ENCODE data around the gene CRACR2A.

CRACR2A gene, protein sequence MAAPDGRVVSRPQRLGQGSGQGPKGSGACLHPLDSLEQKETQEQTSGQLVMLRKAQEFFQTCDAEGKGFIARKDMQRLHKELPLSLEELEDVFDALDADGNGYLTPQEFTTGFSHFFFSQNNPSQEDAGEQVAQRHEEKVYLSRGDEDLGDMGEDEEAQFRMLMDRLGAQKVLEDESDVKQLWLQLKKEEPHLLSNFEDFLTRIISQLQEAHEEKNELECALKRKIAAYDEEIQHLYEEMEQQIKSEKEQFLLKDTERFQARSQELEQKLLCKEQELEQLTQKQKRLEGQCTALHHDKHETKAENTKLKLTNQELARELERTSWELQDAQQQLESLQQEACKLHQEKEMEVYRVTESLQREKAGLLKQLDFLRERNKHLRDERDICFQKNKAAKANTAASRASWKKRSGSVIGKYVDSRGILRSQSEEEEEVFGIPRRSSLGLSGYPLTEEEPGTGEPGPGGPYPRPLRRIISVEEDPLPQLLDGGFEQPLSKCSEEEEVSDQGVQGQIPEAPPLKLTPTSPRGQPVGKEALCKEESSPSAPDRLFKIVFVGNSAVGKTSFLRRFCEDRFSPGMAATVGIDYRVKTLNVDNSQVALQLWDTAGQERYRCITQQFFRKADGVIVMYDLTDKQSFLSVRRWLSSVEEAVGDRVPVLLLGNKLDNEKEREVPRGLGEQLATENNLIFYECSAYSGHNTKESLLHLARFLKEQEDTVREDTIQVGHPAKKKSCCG

DNA sequence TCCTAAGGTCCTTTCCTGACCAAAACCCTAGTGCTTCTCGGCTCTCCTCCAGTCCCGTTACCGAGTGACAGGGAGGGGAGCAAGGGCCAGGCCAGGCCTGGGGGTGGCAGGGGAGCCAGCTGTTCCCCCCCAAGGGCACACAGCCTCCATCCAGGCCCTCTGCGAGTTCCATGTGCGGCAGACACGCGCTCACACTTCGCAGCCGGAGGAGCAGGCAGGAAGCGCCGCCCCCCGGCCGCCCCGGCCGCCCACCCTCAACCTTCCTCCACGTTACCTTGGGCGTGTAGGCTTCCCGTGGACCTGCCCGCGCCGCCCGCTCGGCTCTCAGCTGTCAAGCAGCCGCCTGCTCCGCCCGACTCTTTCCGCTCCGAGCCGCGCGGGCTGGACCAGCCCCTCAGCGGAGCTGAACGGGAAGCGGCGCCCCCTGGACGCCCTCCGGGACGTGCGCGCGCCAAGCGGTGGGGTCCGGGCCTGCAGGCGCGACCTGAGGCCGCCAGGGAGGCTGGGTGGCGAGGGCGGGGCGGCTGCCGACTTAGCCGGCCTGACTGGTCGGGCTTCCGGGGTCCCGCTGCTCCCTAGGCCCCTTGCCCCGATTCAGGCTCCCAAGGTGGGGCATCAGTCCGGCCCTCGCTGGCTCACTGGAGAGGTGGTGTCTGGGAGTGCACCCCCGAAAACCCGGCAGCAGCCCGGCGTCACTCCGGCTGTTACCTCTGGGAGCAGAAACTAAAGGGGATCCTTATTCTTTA, at the start of gene CRACR2A:
Gene CRACR2A, minus strand, starts transcription at position 369 of the 746 bp plus-strand sequence. CDS start 56,110 bp downstream, outside the sequence.
- peak; percentile 0 for DNase-seq

DNA sequence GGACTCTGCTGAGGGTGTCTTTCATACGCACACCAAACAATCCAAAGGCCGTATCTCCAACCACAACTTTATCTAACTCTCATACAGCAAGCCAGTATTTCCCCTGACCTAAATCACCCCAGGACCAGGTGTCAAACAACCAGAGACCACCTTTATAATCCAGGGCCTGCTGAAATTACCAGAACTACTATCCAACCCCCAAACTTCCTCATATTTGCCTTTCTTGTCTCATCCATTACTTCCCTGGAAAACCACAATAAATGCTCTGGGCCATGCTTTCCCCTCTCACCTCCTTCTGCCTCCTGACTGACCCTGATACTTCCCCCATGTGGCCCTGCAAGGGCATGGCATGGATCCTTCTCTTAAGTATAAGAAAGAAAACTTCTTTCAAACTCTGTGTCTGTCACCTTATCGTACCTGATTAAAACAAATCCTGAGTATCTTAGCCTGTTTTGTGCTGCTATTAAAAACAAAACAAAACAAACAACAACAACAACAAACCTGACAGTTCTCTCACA, 44.7 kb upstream of the CRACR2A start:
- no peak for DNase-seq

DNA sequence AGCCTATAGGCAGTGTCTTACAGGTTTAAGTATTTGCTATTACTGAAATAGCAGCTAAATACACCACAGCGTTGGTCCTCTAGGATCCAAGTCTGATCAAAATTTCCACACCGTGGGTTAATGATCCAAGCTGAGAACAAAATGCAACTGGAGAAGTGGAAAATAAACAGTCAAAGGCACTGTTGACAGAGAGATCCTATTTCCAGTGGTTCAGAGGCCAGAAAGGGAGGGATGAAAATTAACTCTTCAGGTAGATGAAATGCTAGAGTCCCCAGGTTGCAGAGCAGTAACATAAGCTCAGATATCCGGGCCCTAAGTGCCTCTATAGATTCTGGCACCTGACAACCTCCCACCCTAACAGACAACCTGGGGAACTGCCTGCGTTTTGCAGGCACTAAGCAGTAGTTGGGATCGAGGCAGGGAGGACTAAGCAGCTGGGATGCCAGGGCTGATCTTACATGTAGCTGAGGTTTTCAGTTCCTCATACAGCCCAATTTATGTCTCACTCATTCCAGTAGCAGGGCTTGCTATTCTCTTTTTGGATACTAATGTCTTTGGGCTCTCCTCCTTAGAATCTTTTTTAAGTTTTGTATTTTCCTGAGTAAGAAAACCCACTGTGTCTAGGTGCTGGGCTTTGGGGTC, 42.7 kb upstream of the CRACR2A start:
- DNase-seq = no peak

DNA sequence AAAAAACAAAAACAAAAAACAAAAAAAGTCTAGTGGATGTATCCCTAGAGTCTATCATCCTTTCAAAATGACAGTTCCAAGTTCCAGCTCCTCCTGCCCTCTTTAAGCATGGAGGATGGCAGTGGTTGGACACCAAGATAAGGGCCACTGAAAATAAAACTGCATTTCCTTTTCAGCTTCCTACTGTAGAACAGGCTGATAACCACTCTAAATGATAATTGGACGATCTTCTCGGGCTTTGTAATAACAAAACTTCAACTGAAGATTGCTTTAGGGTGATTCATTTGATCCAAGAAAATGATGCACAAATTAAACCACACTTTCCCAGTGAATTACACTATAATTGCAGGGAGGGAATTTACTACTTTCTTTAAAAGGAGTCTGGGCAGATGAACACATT, 42.2 kb upstream of the CRACR2A start:
- no peak for DNase-seq

DNA sequence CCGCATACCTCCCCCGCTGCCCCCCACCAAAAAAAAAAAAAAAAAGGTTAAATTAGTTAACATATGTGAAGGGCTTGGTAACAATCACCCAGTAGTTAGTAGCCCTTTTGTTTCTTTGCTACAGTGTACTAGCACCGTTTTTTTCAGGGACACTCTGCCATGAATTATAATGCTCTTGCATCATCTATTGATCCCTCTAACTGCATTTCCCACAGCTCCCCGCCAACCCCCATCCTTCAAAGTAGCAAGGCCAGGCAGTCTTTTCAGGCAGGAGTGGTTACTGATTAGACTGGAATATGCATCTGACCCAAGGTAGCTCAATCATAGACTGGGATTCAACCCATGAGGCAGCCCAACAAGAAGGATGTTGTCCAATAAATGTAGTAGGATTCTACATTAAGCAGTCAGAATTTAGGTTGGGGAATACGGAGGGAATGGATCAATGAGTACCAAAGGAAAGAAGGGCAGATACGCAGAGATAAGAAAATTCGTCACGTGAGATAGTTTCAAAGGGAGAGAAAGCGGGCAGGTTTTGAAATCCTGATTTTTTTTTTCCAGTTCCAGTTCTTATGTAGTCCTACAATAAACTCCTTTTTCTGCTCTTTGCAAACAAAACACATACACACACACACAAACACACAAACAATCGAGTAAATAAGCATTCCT, 39.8 kb upstream of the CRACR2A start:
- no peak for DNase-seq

DNA sequence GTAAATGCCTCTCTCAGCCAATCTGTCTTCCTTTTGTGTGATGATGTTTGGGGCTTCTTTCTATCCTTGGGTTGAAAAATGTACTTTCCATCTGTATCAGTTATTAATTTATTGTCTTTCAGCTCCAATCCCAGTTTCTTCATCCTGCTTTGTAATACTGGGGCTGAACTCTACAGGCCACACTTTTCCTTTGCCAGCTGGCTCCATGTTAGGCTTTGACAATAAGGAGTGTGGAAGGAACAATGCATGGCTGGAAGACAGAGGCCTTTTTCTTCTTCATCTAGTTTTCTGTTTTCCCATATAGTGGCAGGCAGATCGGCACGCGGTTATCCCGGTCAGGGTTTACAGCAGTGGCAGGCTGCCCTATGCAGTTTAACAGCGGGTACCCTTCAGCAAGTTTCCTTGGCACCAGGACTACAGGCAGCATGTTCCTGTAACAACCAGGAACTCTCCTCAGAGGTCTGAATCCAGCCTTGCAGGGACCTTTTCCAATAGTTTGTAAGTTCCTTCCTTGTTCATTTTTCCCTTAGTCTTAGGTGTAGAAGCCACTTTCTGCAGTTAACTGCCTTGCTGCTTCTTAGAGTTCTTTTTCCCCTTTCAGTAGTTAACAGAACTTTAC, 38.5 kb upstream of the CRACR2A start:
- no peak for DNase-seq

DNA sequence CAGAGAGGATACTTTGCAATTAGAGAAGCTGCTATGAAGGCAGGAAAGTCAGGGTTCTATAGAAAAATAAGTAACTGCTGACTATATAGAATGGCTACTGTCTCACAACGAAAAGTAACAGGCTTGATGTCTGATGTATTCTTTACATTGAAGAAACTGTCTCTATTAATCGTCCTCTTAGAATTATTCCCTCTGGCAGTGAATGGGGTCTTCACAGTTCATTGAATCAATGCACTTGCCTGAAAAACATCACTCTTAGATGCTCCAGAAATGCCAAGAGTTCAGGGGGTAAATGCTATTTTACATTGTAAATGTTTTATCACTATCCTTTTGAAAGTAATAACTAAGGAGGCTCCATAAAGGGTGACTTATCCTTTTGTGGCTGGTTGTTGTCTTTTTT, 37.7 kb upstream of the CRACR2A start:
- no peak for DNase-seq

DNA sequence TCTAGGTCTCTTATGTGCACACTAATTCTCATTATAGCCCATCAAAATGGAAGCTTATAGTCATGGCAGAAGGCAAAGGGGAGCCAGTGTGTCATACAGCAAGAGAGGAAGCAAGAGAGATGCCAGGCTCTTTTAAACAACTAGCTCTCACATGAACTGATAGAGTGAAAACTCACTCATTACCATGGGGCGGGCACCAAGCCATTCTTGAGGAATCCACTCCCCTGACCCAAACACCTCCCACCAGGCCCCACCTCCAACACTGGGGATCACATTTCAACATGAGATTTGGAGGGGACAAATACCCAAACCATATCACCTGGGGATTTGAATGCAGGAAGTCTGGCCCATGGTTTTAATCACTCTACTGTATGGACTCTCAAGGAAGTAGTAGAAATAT, 36.9 kb upstream of the CRACR2A start:
- no peak for DNase-seq

DNA sequence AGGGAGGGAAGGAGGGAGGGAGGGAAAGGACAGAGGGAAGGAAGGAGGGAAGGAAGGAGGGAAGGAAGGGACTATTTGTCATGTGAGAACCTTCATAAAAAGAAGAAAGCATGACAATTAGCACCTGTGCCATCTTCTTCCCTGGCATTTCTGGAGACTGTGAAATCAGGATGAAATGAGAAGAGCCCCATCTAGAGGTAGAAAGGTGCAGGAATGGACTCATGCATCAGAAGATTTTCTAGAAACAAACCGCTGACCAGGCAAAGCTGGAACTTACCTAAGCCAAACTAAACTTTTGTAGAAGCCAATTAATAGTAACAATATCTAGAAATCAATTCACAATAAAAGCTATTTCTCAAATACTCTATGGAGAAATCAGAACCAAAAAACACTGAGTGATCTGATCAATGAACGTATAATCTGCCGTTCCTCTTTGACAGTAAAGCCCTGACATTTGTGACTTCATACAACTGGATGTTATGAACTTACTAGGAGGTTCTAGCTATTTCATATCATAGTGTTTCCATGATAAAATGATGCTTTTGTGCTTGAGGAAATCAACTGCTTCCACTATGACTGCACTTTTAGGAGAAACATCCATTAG, 24.4 kb upstream of the CRACR2A start:
- DNase-seq = peak; percentile 38

DNA sequence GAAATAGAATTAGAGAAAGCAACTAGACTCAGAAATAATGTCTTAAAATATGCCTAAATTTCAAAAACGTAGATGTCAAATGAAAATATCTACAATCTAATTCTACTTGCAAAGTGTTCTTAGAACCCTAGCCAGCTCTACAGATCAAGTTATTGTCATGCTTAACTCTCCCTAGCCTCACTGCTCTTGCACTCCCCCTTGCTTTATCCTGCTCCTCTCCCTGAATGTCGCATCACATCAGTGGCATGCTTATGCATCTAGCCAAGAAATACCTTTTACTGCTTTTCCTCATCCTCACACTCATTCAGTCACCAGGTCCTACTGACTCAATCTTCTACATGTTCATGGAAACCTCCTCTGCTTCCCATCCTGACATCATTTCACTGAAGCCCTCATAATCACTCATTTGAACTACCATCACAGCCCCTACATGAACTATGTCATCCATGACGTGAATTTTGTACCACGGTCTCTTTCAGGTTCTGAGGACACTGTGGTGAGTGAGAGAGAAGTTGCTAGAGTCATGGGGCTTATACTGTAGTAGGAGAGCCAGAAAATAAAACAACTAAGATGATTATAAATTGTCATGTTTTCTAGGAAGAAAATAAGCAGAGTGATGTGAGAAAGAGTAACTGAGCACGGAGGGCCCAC, 22.6 kb upstream of the CRACR2A start:
- no peak for DNase-seq

DNA sequence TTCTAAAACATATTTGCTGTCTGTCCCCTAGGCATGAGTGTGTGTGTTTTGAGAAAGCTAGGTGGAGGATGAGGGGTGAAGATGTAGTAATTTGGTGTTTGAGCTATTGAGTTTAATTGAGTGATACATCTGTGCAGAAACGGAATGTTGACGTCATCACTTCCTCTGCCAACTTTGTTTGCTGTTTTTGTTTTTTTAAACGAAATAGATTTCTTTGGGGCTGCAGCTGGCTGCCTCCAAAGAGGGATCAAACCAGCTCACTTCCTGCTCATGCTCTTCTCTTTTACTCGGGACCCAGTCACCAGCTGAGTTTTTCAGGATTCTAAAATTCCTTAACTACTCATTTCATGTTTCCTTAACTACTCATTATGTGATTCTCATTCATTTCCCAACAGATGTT, 19.5 kb upstream of the CRACR2A start:
- no peak for DNase-seq

DNA sequence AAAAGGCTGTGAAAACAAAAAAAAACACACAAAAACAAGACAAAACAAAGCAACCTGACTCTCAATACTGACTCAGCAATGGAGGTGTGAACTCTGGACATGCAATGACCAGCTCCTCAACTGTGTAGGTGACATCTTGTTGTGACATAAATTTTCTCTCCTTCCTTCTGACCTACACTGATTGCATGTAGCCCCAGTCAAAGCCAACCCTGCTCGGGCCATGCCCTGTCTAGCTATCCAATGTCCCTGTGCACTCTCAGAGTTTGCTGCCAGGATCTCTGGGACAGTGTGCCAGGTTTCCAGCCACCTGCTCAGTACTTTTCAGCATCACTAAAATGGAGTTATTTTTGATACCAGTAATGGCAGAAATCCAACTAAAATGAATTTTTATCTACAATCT, 18.9 kb upstream of the CRACR2A start:
- no peak for DNase-seq

DNA sequence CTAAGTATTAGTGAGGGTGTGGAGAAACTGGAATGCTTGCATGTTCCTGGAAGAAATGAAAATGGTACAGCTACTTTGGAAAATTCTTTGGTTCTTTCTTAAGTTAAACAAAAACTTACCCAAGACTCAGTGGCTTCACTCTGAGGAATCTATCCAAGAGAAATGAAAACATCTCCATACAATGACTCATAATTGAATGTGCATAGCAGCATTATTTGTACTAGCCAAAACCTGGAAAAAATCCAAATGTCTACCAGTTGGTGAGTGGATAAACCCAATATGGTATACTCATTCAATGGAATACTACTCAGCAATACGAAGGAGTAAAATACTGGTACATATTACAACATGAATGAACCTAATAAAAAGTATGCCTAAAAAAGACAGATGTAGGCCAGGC, 18.0 kb upstream of the CRACR2A start:
- DNase-seq = no peak

DNA sequence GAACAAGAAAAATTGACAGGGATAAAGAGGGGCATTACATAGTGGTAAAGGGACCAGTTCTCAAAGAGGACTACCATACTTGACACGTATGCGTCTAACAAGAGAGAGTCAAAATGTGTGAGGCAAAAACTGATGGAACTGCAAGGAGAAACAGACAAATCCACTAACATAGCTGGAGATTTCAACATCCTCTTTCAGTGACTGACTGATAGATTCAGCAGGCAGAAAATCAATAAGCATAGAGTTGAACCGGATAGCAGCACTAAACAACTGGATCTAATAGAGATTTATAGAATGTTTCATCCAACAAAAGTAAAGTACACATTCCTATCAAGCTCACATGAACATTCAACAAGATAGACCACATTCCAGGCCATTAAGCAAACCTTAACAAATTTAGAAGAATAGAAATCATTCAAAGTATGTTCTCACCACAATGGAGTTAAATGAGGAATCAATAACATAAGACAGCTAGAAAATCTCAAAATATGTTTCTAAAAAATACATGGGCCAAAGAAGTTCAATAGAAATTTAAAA, 16.1 kb upstream of the CRACR2A start:
- no peak for DNase-seq

DNA sequence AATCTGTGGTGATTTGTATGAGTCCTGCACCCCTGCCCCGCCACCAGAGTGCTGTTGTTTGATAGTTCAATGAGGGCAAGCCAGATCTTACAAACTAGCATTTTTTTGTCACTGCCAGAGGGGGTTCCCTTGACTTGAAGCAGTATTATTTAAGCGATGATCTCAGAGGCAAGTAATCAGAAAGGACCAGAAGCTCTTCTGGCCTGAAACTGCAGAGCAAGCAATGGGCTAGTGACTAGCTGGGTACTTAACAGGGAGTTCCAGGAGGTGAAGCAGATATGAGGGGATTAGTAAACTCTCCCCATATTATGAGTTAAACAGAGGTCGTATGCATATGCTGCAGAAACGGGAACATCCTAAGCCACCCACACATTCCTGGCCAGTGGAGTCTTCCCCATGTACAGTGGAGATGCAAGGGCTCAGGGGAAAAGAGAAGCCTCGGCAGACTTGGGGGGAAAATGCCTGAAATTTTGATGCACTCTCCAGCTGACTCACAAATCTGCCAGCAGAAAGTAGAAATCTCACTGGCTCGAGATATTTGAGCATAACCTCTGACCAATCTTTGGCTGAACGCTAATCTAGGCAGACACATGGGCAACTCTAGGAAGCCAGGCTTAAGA, 8.3 kb upstream of the CRACR2A start:
- DNase-seq = no peak

DNA sequence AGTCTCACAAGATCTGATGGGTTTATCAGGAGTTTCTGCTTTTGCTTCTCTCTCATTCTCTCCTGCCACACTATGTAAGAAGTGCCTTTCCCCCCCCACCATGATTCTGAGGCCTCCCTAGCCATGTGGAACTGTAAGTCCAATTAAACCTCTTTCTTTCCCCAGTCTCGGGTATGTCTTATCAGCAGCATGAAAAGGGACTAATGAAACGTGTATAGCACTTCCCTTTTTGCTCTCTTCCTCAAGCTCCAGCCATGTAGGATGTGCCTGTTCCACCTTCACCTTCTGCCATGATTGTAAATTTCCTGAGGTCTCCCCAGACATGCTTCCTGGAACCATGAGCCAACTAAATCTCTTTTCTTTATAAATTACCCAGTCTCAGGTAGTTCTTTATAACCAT, 7.0 kb upstream of the CRACR2A start:
- no peak for DNase-seq

DNA sequence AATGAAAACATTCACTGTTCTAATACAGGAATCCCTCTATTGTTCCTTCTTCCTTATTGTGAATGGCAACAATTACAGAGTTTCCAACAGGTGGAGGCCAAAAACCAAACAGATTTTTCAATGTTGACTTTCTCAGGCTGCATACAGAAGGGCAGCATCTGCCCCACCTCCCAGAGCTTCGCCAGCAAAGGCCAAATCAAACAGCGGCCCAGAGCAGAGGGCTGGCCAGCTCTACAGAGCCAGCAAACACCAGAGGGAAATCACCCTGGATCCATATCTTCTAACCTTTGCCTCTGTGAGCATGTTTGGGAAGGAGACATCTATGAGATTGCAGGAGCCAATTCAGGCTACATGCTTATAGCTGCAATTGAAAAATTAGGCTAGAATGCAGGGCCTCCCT, 4.4 kb upstream of the CRACR2A start:
- no peak for DNase-seq

DNA sequence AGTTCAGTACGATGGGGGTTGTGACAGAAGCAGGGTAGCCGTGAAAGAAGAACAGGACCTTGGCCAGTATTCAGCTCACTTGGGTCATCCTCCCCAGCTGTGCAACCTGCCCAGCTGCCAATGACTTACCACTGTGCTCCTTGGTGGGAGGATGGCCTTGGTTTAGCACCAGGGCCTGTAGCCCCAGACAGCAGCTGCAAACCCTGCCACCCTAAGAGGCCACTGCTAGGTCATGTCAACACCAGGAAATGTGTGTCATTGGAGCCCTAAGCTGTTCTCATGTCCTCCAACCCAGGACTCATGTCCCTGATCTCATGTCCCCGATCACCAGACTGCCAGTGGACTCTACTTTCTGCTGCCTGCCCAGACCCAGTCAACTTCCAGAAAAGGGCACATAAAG, 3.0 kb upstream of the CRACR2A start:
- no peak for DNase-seq

DNA sequence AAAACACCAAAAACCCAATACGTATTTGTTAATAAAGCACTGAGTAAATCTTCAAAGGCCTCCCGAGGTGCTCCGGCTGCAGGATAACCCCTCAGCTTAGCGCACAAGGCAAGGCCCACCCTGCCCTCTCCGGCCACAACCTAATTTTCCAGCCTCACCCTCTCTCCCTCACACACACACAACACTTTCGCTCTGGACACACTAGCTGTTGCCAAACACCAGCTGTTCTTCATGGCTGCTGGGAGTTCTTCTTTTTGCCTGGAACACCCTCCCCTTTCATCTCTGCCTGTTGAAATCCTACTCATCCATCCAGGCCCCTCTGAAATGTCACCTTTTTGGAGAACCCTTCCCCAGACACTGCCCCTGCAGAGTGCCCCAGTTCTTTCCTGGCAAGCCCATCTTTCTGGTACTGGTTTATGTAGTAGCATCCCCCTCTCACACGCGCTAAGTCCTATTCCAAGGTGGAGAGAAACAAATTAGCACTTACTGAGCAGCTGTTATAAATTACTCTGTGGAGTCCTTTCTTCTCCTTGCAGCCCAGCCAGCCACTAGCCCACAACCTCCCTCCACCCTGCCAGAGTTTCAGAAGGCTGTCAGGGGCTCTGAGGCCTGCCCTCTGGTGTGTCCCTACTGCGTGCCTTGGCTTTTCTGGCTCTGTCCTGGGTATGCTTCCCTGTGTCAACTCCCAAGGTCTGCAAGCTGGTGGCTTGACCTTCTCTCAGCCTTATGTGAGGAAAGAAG, 805 bp upstream of the CRACR2A start:
- peak; percentile 0 for DNase-seq
